ENCODE data around the gene STING1.

The STING1 gene

DNA sequence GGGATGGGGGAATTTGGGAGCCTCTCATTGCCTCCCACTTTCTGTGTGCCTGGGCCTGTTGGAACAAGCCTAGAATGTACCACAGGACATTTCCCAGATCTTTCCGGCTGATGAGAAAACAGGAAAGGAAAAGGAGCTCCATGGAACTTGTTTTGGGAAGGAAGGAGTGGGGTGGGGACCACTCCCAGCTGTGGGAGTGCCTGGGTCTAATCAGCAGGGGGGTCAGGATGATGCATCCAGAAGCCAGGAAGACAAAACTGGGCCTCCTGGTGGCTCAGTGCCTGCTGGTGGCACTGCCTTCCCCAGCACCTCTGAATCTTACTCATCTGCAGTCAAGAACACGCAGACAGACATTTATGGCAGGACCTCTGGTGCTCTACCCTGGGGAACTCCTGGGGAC, 9.0 kb downstream of the STING1 start:
- Histone ChIP-seq H3K27ac (no peak overlapping the region), H3K36me3 (ENCODE audit: insufficient read depth) (no peaks in the 10 kb centered on the region), H3K4me3 (IDR thresholded peaks at IDR 0.05; ENCODE audit: insufficient read depth, low read depth, low read length) (no peak overlapping the region), H3K79me2 (ENCODE audit: insufficient read depth, low read depth) (no peaks in the 10 kb centered on the region), H3K4me2 (no peak overlapping the region), H4K20me1 (ENCODE audit: insufficient read depth) (no peaks in the 10 kb centered on the region), H3K4me1 (ENCODE audit: low read depth, poor library complexity, severe bottlenecking) (no peaks in the 10 kb centered on the region), H2AFZ (ENCODE audit: low read depth) (no peak overlapping the region), H3K27me3 (ENCODE audit: insufficient read depth, low read depth) (no peaks in the 10 kb centered on the region), H3K9ac (no peak overlapping the region)
- TF ChIP-seq, protein P1, sequence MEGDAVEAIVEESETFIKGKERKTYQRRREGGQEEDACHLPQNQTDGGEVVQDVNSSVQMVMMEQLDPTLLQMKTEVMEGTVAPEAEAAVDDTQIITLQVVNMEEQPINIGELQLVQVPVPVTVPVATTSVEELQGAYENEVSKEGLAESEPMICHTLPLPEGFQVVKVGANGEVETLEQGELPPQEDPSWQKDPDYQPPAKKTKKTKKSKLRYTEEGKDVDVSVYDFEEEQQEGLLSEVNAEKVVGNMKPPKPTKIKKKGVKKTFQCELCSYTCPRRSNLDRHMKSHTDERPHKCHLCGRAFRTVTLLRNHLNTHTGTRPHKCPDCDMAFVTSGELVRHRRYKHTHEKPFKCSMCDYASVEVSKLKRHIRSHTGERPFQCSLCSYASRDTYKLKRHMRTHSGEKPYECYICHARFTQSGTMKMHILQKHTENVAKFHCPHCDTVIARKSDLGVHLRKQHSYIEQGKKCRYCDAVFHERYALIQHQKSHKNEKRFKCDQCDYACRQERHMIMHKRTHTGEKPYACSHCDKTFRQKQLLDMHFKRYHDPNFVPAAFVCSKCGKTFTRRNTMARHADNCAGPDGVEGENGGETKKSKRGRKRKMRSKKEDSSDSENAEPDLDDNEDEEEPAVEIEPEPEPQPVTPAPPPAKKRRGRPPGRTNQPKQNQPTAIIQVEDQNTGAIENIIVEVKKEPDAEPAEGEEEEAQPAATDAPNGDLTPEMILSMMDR (conservative IDR thresholded peaks at IDR 0.05; ENCODE audit: low read depth, low read length), result no peak

DNA sequence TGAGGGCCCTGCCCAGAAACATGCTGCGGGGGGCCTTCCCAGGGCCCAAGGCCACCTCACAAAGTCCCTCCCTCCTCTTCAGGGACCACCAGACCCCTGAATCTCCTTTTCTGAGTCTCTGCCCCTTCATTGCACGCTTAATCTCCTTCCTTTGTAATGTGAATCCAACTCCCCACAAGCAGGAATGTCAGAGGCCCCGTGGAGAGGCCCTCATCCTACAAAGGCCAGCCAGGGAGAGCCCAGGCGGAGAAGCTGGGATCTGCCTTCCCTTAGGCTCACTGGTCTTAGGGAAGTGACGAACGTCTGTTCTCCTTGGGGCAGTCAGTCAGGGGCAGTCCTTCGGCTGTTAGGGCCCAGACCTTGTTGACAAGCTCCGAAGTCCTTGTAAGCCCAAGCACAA, 9.5 kb downstream of the STING1 start:
- Histone ChIP-seq H3K9ac (no peak overlapping the region), H3K4me1 (ENCODE audit: low read depth, poor library complexity, severe bottlenecking) (no peaks in the 10 kb centered on the region), H2AFZ (ENCODE audit: low read depth) (no peak overlapping the region), H3K27me3 (ENCODE audit: insufficient read depth, low read depth) (no peaks in the 10 kb centered on the region), H3K79me2 (ENCODE audit: insufficient read depth, low read depth) (no peaks in the 10 kb centered on the region), H3K36me3 (ENCODE audit: insufficient read depth) (no peaks in the 10 kb centered on the region), H3K4me2 (no peak overlapping the region), H3K27ac (no peak overlapping the region), H3K4me3 (IDR thresholded peaks at IDR 0.05; ENCODE audit: insufficient read depth, low read depth, low read length) (no peak overlapping the region), H4K20me1 (ENCODE audit: insufficient read depth) (no peaks in the 10 kb centered on the region)
- TF ChIP-seq, protein P1 (conservative IDR thresholded peaks at IDR 0.05; ENCODE audit: low read depth, low read length), result no peak

DNA sequence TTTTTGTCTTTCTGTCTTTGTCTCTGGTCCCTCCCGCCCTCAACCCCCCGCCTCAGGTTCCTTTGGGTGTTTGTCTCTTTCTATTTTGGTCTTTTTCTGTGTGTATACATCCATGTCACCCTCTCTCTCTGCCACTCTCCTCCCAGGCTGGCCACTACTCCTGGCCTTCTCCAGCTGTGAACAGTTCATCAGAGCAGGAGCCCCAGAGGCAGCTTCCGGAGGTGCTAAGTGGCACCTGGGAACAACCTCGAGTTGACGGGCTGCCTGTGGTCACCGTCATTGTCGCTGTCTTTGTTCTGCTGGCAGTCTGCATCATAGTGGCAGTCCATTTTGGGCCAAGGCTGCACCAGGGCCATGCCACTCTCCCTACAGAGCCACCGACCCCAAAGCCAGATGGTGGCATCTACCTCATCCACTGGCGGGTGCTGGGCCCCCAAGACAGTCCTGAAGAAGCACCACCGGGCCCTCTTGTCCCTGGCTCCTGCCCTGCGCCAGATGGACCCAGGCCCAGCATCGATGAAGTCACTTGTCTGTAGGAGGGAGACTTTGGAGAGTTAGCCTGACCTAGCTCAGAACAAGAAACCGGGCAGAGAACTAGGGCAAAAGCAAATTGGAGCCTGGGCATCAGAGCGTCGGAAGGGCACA, 10.1 kb downstream of the STING1 start:
- H3K36me3 ChIP-seq (ENCODE audit: insufficient read depth), result no peaks in the 10 kb centered on the region
- no peak overlapping the region for H3K9ac ChIP-seq
- TF ChIP-seq, protein P1 (conservative IDR thresholded peaks at IDR 0.05; ENCODE audit: low read depth, low read length), result no peak
- H3K4me2 ChIP-seq, result no peak overlapping the region
- H2AFZ ChIP-seq (ENCODE audit: low read depth), result no peak overlapping the region
- H4K20me1 ChIP-seq (ENCODE audit: insufficient read depth), result no peaks in the 10 kb centered on the region
- no peaks in the 10 kb centered on the region for H3K4me1 ChIP-seq (ENCODE audit: low read depth, poor library complexity, severe bottlenecking)
- no peak overlapping the region for H3K4me3 ChIP-seq (IDR thresholded peaks at IDR 0.05; ENCODE audit: insufficient read depth, low read depth, low read length)
- no peaks in the 10 kb centered on the region for H3K79me2 ChIP-seq (ENCODE audit: insufficient read depth, low read depth)
- no peaks in the 10 kb centered on the region for H3K27me3 ChIP-seq (ENCODE audit: insufficient read depth, low read depth)
- H3K27ac ChIP-seq, result no peak overlapping the region

DNA sequence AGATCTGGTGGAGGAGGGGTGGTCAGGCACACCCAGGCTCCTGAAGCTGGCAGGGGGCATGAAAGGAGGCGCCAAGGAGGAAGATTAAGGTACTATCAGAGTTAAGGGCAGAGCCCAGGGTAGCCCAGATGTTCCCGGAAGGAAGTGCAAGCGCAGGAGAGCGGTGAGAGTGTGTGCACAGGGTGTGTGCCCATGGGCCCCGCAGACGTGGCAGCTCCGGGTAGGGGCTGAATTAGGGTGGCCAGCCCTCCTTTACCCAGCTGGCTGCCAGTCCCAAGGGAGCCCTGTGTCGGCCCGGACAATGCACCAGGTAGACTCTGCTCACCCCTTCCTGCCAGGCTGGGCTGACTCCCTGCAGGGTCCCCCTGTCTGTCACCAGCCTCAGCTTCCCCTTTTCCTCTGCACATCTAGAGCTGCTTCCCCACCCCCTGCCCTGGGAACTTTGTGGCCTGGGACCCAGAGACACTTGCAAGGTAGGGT, 11.7 kb downstream of the STING1 start, which contains the start of gene SMIM33:
Gene SMIM33 (plus strand): TSS at position 184 of the 480 bp plus-strand sequence. CDS start 118 bp downstream, at position 302.
- no peak within 1 kb of the TSS for H3K9ac ChIP-seq
- no peak within 1 kb of the TSS for H3K4me3 ChIP-seq (IDR thresholded peaks at IDR 0.05; ENCODE audit: insufficient read depth, low read depth, low read length)
- H3K36me3 ChIP-seq (ENCODE audit: insufficient read depth), result no peaks in the 10 kb centered on the region
- H4K20me1 ChIP-seq (ENCODE audit: insufficient read depth), result no peaks in the 10 kb centered on the region
- no peaks in the 10 kb centered on the region for H3K4me1 ChIP-seq (ENCODE audit: low read depth, poor library complexity, severe bottlenecking)
- H3K27ac ChIP-seq, result no peak within 1 kb of the TSS
- TF ChIP-seq, protein P1 (conservative IDR thresholded peaks at IDR 0.05; ENCODE audit: low read depth, low read length), result no peak
- no peaks in the 10 kb centered on the region for H3K79me2 ChIP-seq (ENCODE audit: insufficient read depth, low read depth)
- no peaks in the 10 kb centered on the region for H3K27me3 ChIP-seq (ENCODE audit: insufficient read depth, low read depth)
- no peak within 1 kb of the TSS for H3K4me2 ChIP-seq
- no peak within 1 kb of the TSS for H2AFZ ChIP-seq (ENCODE audit: low read depth)
